ENCODE data around the gene CD8B2.
"Not testable (repeated sequence)": the region's sequence is repeated elsewhere in the genome, so short reads cannot be mapped to it uniquely, and the experiment has no call there.

Gene CD8B2

GRCh38 chr2:106553321-106553720, 66.2 kb downstream of the CD8B2 start:
- in situ Hi-C loops (cut with HindIII; ENCODE audit: low sequenced_read_pairs), result no loop called here
- DNase-seq (ENCODE audit: low read depth), result no peak
- H3K4me3 ChIP-seq (ENCODE audit: low read depth, low read length), result no peak overlapping the region
- TF ChIP-seq, protein P1, sequence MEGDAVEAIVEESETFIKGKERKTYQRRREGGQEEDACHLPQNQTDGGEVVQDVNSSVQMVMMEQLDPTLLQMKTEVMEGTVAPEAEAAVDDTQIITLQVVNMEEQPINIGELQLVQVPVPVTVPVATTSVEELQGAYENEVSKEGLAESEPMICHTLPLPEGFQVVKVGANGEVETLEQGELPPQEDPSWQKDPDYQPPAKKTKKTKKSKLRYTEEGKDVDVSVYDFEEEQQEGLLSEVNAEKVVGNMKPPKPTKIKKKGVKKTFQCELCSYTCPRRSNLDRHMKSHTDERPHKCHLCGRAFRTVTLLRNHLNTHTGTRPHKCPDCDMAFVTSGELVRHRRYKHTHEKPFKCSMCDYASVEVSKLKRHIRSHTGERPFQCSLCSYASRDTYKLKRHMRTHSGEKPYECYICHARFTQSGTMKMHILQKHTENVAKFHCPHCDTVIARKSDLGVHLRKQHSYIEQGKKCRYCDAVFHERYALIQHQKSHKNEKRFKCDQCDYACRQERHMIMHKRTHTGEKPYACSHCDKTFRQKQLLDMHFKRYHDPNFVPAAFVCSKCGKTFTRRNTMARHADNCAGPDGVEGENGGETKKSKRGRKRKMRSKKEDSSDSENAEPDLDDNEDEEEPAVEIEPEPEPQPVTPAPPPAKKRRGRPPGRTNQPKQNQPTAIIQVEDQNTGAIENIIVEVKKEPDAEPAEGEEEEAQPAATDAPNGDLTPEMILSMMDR (IDR thresholded peaks at IDR 0.05; ENCODE audit: low read depth, low read length, missing control alignments), result no peak

- TF ChIP-seq, protein P1 (IDR thresholded peaks at IDR 0.05; ENCODE audit: low read depth, low read length, missing control alignments), result no peak
- no peak for DNase-seq (ENCODE audit: low read depth)
- H3K4me3 ChIP-seq (ENCODE audit: low read depth, low read length), result no peak overlapping the region
- in situ Hi-C loops (cut with HindIII; ENCODE audit: low sequenced_read_pairs), result no loop called here
Observed at GRCh38 chr2:106554411-106554810, 67.2 kb downstream of the CD8B2 start.

- in situ Hi-C loops (cut with HindIII; ENCODE audit: low sequenced_read_pairs), result no loop called here
- DNase-seq (ENCODE audit: low read depth), result no peak
- no peak overlapping the region for H3K4me3 ChIP-seq (ENCODE audit: low read depth, low read length)
- TF ChIP-seq, protein P1 (IDR thresholded peaks at IDR 0.05; ENCODE audit: low read depth, low read length, missing control alignments), result no peak
Observed at GRCh38 chr2:106555053-106555452, 67.9 kb downstream of the CD8B2 start.

DNA sequence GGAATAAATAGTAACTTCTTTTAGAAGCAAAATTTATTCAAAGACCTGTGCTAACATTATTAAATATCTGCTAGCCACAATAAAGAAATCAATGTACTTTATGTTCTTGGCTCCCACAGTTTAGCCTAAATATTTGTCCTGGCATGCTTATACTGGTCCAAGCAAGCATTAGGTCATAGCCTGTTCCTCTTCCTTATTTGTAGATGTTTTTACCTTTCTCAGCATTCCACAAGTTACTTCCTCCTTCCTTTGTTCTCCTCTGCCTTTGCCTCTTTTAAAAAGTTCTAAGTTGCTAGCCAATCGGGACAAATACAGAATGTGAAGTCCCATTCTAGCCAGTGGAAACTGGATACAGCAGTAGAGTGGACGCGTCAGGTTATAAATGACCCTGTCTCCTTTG, 72.6 kb downstream of the CD8B2 start:
- DNase-seq (ENCODE audit: low read depth); H3K4me3 ChIP-seq (ENCODE audit: low read depth, low read length); in situ Hi-C loops (cut with HindIII; ENCODE audit: low sequenced_read_pairs): not testable (repeated sequence)

- H3K4me3 ChIP-seq (ENCODE audit: low read depth, low read length), result no peak overlapping the region
- in situ Hi-C loops (cut with HindIII; ENCODE audit: low sequenced_read_pairs), result no loop called here
- DNase-seq (ENCODE audit: low read depth), result no peak
- TF ChIP-seq, protein P1 (IDR thresholded peaks at IDR 0.05; ENCODE audit: low read depth, low read length, missing control alignments), result no peak
Observed at GRCh38 chr2:106560773-106561172, 73.6 kb downstream of the CD8B2 start.

GRCh38 chr2:106561356-106561755, 74.2 kb downstream of the CD8B2 start:
- no peak for DNase-seq (ENCODE audit: low read depth)
- TF ChIP-seq, protein P1 (IDR thresholded peaks at IDR 0.05; ENCODE audit: low read depth, low read length, missing control alignments), result no peak
- in situ Hi-C loops (cut with HindIII; ENCODE audit: low sequenced_read_pairs), result no loop called here
- H3K4me3 ChIP-seq (ENCODE audit: low read depth, low read length), result no peak overlapping the region

DNA sequence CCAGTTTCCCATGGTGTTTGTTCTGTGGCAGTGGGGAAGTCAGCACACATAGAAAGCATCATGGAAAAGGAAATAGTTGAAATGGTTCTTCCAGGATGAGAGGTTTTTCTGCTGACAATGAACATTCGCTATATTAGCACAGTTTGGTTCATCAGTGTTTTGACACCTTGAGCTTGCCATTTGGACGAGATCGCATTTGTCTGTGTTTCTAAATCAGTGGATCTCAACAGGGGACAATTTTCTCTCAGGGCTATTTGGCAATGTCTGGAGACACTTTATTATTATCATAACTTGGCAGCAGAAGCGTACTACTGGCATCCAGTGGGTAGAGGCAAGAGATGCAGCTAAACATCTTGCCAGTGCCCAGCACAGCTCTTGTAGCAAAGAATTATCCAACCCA, 74.6 kb downstream of the CD8B2 start:
- no peak overlapping the region for H3K4me3 ChIP-seq (ENCODE audit: low read depth, low read length)

More for the DNA sequence above, 74.6 kb downstream of the CD8B2 start:
- in situ Hi-C loops (cut with HindIII; ENCODE audit: low sequenced_read_pairs), result no loop called here
- no peak for DNase-seq (ENCODE audit: low read depth)
- TF ChIP-seq, protein P1 (IDR thresholded peaks at IDR 0.05; ENCODE audit: low read depth, low read length, missing control alignments), result no peak
